Gastrocnemius medialis (tissue), 4 donors: ENCODE measurements around the gene P3R3URF.

Experiments used
- POLR2A ChIP-seq, 2 donors: fragments of 450-650 bp; IDR thresholded peaks; one replicate each; pipeline ENCODE4 v1.6.1; 2017; ENCODE audit warnings: antibody characterized with exemption in 2 of 2, mild to moderate bottlenecking in 2 of 2, moderate library complexity in 2 of 2
- TF ChIP-seq, protein P1 (sequence below), 5 experiments: fragments of 450-650 bp in 3 of 5; fragments of 200-600 bp in 2 of 5; sonication (generic) in 2 of 5; IDR thresholded peaks in 4 of 5; conservative IDR thresholded peaks in 1 of 5; 1 replicate in 4 of 5; 2 replicates in 1 of 5; pipeline ENCODE4 v1.5.1; 2016 to 2019; ENCODE audit warnings: antibody characterized with exemption in 5 of 5, mild to moderate bottlenecking in 3 of 5, moderate library complexity in 3 of 5

DNA sequence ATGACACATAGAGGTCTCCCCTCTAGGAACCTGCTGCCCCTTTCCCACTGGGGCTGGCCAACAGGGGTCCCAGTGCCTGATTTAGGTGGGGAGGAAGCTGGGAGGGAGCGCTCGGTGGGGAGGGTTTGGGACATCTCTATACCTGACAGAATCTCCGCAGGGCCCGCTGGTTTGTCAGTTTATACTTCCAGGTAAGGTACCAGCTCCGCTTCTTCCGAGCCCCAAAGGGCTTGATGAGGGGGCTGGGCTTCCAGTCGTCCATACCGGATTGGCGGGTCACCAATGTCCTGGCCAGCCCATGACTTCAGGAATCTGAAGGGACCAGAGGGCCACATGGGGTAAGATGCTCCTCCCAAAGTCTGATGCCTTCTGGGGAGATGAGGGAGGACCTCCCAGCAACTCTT lies 21.3 kb upstream of the P3R3URF start:
- TF ChIP-seq, protein P1, sequence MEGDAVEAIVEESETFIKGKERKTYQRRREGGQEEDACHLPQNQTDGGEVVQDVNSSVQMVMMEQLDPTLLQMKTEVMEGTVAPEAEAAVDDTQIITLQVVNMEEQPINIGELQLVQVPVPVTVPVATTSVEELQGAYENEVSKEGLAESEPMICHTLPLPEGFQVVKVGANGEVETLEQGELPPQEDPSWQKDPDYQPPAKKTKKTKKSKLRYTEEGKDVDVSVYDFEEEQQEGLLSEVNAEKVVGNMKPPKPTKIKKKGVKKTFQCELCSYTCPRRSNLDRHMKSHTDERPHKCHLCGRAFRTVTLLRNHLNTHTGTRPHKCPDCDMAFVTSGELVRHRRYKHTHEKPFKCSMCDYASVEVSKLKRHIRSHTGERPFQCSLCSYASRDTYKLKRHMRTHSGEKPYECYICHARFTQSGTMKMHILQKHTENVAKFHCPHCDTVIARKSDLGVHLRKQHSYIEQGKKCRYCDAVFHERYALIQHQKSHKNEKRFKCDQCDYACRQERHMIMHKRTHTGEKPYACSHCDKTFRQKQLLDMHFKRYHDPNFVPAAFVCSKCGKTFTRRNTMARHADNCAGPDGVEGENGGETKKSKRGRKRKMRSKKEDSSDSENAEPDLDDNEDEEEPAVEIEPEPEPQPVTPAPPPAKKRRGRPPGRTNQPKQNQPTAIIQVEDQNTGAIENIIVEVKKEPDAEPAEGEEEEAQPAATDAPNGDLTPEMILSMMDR (IDR thresholded peaks at IDR 0.05 in 4 of 5, conservative IDR thresholded peaks at IDR 0.05 in 1 of 5), result no peak
- no peak for TF ChIP-seq POLR2A (IDR thresholded peaks at IDR 0.05)
